NCI-H774 (cell line): Measurements from ENCODE around the gene FERD3L.
"Not testable (repeated sequence)": the region's sequence is repeated elsewhere in the genome, so short reads cannot be mapped to it uniquely, and the experiment has no call there.

Experiments used
- DNase-seq: peaks from one replicate; lab custom pipeline; 2025; lab: John Stamatoyannopoulos, UW

Gene FERD3L

DNA sequence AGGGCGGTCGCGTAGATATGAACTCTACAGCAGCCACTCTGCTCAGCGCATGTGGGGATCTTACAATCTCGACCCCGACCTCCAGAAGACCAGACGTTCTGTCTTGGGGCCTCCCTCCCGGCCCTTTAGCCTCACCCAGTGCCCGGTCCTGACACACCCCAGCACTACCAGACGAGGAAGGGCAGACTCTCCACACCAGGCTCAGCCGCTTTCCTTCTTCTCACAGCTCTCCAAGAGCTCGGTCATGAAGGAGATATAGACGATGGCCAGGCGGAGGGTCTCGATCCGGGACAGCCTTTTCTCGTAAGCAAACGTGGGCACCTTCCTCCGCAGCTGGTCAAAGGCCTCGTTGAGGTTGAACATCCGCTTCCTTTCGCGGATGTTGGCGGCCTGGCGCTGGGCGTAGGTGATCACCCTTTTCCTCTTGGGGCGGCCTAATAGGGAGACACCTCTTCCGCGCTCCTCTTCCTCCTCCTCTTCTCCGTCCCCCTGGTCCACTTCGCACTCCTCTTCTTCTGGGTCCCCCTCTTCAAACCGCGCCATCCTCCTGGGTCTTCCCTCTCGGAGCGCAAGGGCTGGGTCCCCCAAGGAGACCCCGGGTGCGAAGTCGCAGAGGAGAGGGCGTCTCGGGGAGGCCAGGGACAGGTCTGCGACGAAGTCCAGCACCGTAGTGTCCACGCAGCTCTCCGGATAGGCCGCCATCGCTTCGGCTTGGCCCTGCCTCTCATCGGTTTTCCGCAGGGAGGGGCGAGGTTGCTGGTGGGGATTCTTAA is at the start of gene FERD3L:
Gene FERD3L, minus strand, starts transcription at position 761 of the 773 bp plus-strand sequence. Its CDS starts 59 bp downstream, at position 702.
- DNase-seq: no peak

DNA sequence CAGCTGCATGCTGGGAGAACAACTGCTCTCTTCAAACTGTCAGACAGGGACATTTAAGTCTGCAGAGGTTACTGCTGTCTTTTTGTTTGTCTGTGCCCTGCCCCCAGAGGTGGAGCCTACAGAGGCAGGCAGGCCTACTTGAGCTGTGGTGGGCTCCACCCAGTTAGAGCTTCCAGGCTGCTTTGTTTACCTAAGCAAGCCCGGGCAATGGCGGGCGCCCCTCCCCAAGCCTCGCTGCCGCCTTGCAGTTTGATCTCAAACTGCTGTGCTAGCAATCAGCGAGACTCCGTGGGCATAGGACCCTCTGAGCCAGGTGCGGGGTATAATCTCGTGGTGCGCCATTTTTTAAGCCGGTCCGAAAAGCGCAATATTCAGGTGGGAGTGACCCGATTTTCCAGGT is 49.2 kb upstream of the FERD3L start:
- not testable (repeated sequence) for DNase-seq

GRCh38 chr7:19181634-19182033 is 36.4 kb upstream of the FERD3L start:
- DNase-seq: no peak

DNA sequence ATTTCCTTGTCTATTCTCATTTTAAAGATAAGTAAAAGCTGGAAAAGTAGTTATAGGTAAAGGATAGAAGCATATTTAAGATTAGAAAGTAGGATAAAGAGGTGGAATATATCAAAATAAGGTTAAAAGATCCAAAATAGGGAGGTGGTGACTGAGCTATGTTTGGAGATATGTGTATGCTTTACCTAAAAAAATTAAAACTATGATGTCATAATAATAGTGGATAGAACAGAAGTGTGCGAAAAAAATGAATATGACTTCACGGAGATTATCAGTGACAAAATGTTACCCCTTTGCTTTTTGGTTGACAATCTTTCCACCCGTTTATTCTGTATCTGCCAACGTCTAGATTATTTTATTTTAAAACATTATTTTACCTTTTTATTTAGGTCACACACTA is 33.4 kb upstream of the FERD3L start:
- DNase-seq: no peak

GRCh38 chr7:19177269-19177668 is 32.0 kb upstream of the FERD3L start:
- DNase-seq: no peak

DNA sequence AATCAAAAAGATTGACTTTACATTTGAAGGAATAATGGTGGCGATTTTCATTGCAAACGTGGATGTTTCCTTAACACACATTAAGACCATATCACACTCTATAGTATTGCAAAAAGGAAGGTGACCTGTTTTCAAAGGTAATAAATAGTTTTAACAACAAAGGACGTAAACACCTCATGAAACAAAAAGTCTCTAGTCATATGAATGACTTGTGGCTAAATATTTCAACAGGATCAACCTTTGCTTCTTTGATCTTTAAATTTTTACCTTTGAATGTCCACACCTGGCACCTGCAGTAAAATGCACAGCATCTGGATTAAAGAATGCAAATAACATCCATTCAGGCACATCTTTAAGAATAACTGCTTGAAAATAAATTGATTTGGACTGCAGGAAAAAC is 30.0 kb upstream of the FERD3L start:
- no peak for DNase-seq

DNA sequence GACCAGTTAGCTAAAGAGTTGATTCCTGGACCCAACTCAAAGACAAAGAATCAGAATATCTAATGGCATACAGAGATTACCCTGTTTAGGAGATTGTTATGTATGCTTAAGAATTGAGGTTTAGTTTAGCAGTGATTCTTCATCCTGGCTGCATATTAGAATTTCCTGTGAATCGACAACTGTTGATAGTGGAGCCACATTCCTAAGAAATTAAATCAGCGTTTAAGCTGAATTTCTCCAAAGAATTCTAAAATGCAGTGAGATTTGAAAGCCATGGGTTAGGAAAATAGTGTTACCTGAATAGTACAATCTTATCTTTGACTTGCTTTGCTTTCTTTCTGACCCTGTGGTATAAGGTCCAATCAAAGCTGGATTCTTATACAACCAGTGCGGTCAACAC is 16.4 kb upstream of the FERD3L start:
- DNase-seq: no peak

DNA sequence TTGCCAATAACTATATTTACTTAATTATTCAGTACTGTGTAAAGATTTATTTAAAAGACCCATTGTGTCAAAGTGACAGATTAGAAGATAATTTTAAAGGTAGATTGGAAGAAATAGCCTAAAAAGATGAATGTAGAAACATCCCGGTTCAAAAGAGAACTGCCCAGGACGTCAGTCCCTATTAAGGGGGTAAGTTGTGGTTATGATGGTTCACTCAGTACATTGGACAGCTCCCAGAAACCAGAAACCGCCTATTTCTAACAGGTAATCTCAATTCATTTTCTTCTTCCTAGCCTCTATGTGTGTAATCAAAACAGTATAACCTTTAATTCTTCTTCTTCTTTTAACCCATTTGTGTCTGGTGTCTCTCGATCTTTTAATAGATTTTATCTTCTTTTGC is 1.5 kb upstream of the FERD3L start:
- DNase-seq: no peak

- DNase-seq: no peak
These were observed 354 bp upstream of the FERD3L start for GRCh38 chr7:19145434-19146115.

GRCh38 chr7:19143881-19144574 is 1.2 kb downstream of the FERD3L start:
- DNase-seq: no peak

DNA sequence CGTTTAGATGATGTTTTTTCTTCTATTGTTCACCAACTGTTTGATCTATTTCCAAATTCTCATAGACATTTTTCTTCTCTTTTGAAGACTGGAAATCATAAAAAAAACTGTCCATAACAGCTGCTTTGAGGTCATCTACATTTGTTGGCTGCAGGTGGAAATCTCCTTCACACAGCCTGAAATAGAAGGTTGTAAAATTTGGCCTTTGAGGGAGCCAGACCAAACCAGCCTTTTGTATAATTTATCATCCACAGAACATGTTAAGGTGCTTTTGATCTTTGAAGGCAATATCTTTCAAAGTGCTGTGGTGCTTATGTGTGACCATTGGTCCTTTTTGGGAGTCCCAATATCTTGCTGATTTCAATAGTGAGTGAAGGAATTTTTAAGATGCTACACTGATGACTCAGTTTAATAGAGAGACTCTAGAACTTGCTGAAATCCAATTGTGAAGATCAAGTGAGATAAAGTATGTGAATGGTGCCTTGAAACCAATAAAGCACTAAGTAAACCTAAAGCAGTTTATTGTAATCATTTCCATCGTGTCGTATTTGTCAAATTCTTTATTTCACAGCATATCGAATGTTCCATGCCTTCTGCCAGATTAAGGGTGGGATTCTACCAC is 5.4 kb downstream of the FERD3L start:
- DNase-seq: no peak

- DNase-seq: no peak
These were observed 11.3 kb downstream of the FERD3L start for GRCh38 chr7:19133886-19134285.

DNA sequence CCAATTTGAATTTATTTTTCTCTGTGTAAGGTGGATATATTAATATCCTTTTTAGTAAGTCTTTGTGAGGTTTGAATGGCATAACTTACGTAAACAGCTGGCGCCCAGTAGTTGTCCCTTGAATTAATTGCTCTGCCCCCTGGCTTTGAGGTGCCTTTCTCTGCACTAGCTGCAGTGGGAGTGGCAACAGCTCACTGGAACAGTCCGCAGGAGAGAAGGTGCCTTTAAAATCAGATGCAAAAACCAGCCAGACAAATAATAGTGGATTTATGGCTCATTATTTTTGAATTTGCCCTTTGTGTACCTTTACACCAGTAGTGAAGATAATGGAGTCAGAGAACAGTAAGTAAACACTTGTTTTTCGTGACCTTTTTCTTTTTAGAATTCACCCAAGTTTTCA is 11.8 kb downstream of the FERD3L start:
- DNase-seq: no peak

DNA sequence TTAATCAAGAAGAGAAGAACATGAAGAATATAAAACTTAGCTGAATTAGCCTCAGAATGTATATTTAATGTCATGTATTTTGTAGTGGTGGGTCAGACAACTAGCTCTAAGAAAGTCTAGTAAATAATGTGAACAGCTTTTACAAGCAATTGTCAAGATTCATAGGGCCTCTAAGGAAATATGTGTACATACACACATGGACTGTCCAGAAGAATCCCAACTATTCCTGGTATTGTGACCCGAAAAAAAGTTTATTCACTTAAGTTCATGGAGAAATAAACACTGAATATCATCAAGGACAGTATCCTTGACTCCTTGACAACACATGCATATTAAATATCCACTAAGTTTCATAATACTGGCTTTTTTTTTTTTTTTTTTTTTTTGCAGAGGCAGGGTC is 16.4 kb downstream of the FERD3L start:
- no peak for DNase-seq

GRCh38 chr7:19121977-19122588 is 23.1 kb downstream of the FERD3L start:
- peak; percentile 51 for DNase-seq

DNA sequence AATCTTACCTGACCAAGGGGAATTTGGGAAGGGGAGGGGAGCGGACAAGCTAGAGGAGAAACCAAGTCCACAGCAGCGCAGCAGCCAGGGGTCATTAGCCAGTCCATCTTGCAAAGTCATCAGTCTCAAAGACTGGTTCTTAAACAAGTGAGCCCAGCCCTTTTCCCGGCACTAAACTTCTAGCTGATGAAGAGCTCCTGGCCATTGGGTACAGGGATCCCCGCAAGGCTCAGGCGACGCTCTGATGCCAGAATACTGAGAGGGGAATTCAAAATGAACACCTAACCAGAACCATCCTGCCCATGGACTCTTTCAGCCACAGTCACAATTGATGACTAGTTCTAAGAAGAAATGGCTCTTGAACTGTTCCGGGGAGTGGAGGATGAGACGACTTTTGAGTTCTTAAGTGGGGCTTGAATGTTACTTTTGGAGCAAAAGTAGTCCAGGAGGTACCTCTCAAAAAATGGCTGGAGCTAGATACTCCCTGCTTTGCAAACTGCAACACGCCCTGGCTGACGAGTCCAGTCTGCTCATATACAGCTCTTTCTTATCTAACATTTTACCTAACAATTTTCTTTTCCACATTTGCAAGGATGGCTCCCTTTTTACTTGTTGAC is 25.2 kb downstream of the FERD3L start:
- no peak for DNase-seq

DNA sequence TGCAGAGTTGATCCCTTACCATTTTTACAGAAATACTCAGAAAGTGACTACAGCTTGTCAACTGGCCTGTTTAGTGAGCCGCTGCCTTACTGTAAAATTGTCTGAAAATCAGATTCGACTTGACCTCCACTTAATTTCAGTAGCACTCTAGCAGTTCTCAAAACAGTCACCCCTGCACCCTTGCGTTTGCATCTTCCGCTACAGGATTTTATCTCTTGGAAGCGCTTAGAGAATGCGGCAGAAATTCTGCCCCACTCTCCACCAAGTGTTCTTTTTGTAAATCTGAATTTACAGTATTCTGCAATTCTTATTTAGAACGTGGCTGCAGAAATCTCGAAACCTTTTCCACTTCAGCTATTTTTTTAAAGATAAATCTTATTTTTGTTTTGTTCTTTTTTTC is 25.8 kb downstream of the FERD3L start:
- no peak for DNase-seq

DNA sequence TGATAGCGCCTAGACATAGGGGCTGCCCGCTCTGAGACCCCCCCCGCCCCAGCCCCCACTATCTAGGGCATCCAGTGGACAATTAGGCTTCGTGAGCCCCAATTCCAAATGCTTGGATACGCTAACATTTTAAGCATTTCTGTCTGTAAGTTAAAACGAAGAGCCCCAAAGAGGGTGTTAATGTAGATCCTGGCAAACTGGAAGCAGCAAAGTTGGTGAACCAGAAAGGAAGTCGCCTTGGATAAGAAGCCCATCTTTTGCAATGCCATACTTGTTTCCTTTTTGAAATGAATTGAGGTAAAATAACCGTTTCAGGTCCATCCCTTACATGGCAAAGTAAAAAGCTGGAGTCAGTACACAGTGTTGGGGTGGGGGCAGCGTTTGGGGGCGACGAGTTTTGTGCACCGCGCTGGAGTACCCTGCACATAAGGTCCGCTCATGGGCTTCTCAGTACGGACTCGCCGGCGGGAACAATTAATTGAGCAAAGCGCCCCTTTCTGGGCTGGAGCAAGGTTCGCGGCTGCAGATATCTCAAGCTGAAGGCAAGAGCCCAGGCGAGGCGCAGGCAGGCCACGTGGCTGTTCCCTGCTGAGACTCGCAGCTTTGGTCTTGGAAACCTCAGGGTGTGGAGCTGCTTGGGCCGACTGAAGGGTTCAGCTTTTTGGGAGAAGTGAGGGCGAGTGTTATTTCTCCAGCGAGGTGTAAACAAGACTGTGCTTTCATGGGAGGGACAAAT is 26.4 kb downstream of the FERD3L start:
- no peak for DNase-seq

GRCh38 chr7:19117870-19118608 is 27.2 kb downstream of the FERD3L start:
- DNase-seq: no peak
